Nephron (organoid): Measurements from ENCODE around the gene LOC128125822.

Source experiments
- H3K27ac Mint-ChIP-seq, 3 experiments: 2 replicates each; pipeline ENCODE4 v1.8.0; 2020; ENCODE audit warnings: mixed read lengths in 3 of 3, mild to moderate bottlenecking in 2 of 3, moderate library complexity in 1 of 3
- H3K27me3 Mint-ChIP-seq: 2 replicates; pipeline ENCODE4 v1.8.0; 2021; ENCODE audit warnings: low read depth, mild to moderate bottlenecking, moderate library complexity, mixed read lengths
- H3K36me3 Mint-ChIP-seq: 2 replicates; pipeline ENCODE4 v1.8.0; 2020; ENCODE audit warnings: low read depth, mixed read lengths
- H3K4me1 Mint-ChIP-seq: 2 replicates; pipeline ENCODE4 v1.8.0; 2020; ENCODE audit warnings: mixed read lengths
- H3K4me3 Mint-ChIP-seq, 3 experiments: 2 replicates each; pipeline ENCODE4 v1.8.0; 2020; ENCODE audit warnings: mild to moderate bottlenecking in 3 of 3, mixed read lengths in 3 of 3, moderate library complexity in 2 of 3
- H3K9me3 Mint-ChIP-seq: 2 replicates; pipeline ENCODE4 v1.8.0; 2020; ENCODE audit warnings: mixed read lengths
- CTCF ChIP-seq, 3 experiments: fragments of 200-600 bp; sonication (generic); IDR thresholded peaks; one replicate each; pipeline ENCODE4 v1.5.0; 2021; ENCODE audit warnings: antibody characterized with exemption in 3 of 3; ENCODE audit not compliant: unreplicated experiment in 3 of 3

LOC128125822 gene

GRCh38 chr6:63600136-63600535, 27.9 kb downstream of the LOC128125822 start:
- H3K4me1 Mint-ChIP-seq = no peaks in the 10 kb centered on the region
- no peaks in the 10 kb centered on the region for H3K36me3 Mint-ChIP-seq
- H3K4me3 Mint-ChIP-seq = no peak overlapping the region
- no peaks in the 10 kb centered on the region for H3K27me3 Mint-ChIP-seq
- H3K27ac Mint-ChIP-seq = no peak overlapping the region
- H3K9me3 Mint-ChIP-seq = no peaks in the 10 kb centered on the region
- no peak for TF ChIP-seq CTCF (IDR thresholded peaks at IDR 0.05; ENCODE audit: unreplicated experiment in 3 of 3)

- Mint-ChIP-seq H3K27me3 (peaks cover 4% of the 10 kb centered on the region), H3K36me3 (no peaks in the 10 kb centered on the region), H3K9me3 (no peaks in the 10 kb centered on the region), H3K4me1 (no peaks in the 10 kb centered on the region), H3K27ac (no peak overlapping the region), H3K4me3 (no peak overlapping the region)
- TF ChIP-seq CTCF (IDR thresholded peaks at IDR 0.05; ENCODE audit: unreplicated experiment in 3 of 3) = no peak
These were observed 37.0 kb downstream of the LOC128125822 start for GRCh38 chr6:63609231-63609630.

- no peaks in the 10 kb centered on the region for H3K36me3 Mint-ChIP-seq
- TF ChIP-seq CTCF (IDR thresholded peaks at IDR 0.05; ENCODE audit: unreplicated experiment in 3 of 3) = no peak
- H3K4me3 Mint-ChIP-seq = no peak overlapping the region
- H3K9me3 Mint-ChIP-seq = no peaks in the 10 kb centered on the region
- no peak overlapping the region for H3K27ac Mint-ChIP-seq
- no peaks in the 10 kb centered on the region for H3K4me1 Mint-ChIP-seq
- peaks cover 4% of the 10 kb centered on the region for H3K27me3 Mint-ChIP-seq
These were observed 38.7 kb downstream of the LOC128125822 start for GRCh38 chr6:63610944-63611343.

- Mint-ChIP-seq H3K27me3 (peaks cover 4% of the 10 kb centered on the region), H3K36me3 (no peaks in the 10 kb centered on the region), H3K9me3 (no peaks in the 10 kb centered on the region), H3K27ac (no peak overlapping the region), H3K4me3 (no peak overlapping the region), H3K4me1 (no peaks in the 10 kb centered on the region)
- no peak for TF ChIP-seq CTCF (IDR thresholded peaks at IDR 0.05; ENCODE audit: unreplicated experiment in 3 of 3)
These were observed 39.3 kb downstream of the LOC128125822 start for GRCh38 chr6:63611560-63611959.

GRCh38 chr6:63615590-63615989, 43.3 kb downstream of the LOC128125822 start:
- Mint-ChIP-seq H3K9me3 (no peaks in the 10 kb centered on the region), H3K36me3 (no peaks in the 10 kb centered on the region), H3K27ac (no peak overlapping the region), H3K4me3 (no peak overlapping the region), H3K27me3 (peaks cover 4% of the 10 kb centered on the region), H3K4me1 (no peaks in the 10 kb centered on the region)
- no peak for TF ChIP-seq CTCF (IDR thresholded peaks at IDR 0.05; ENCODE audit: unreplicated experiment in 3 of 3)
